KMS-11 (cell line): ENCODE data around the gene NUP93.

Experiments
- H2AFZ ChIP-seq: fragments of 200-600 bp; sonication (generic); 2 replicates; pipeline ENCODE4 v1.6.1; 2016; ENCODE audit warnings: antibody characterized with exemption, mixed run types, low read depth
- H3K27ac ChIP-seq: fragments of 200-600 bp; sonication (generic); 2 replicates; pipeline ENCODE4 v1.6.1; 2016; ENCODE audit warnings: mild to moderate bottlenecking, mixed run types
- H3K27me3 ChIP-seq: fragments of 200-600 bp; sonication (generic); 2 replicates; pipeline ENCODE4 v1.6.1; 2017; ENCODE audit warnings: mild to moderate bottlenecking, low read depth, mixed run types, moderate library complexity; ENCODE audit not compliant: insufficient read depth
- H3K36me3 ChIP-seq: fragments of 200-600 bp; sonication (generic); 2 replicates; pipeline ENCODE4 v1.6.1; 2017; ENCODE audit warnings: mild to moderate bottlenecking, mixed run types; ENCODE audit not compliant: insufficient read depth
- H3K4me1 ChIP-seq: fragments of 200-600 bp; sonication (generic); 2 replicates; pipeline ENCODE4 v1.6.1; 2016; ENCODE audit warnings: mild to moderate bottlenecking, low read depth, mixed run types; ENCODE audit not compliant: poor library complexity, severe bottlenecking
- H3K4me2 ChIP-seq: fragments of 200-600 bp; sonication (generic); 2 replicates; pipeline ENCODE4 v1.7.0; 2016; ENCODE audit warnings: mild to moderate bottlenecking, mixed run types
- H3K4me3 ChIP-seq: fragments of 200-600 bp; sonication (generic); IDR thresholded peaks from 2 replicates; pipeline ENCODE4 v1.6.1; 2017; ENCODE audit warnings: low read depth, low read length, mixed read lengths; ENCODE audit not compliant: insufficient read depth
- H3K79me2 ChIP-seq: fragments of 200-600 bp; sonication (generic); 2 replicates; pipeline ENCODE4 v1.6.1; 2016; ENCODE audit warnings: low read depth, mixed run types; ENCODE audit not compliant: insufficient read depth
- H3K9ac ChIP-seq: fragments of 200-600 bp; sonication (generic); 2 replicates; pipeline ENCODE4 v1.6.1; 2016; ENCODE audit warnings: mild to moderate bottlenecking, mixed run types
- H4K20me1 ChIP-seq: fragments of 200-600 bp; sonication (generic); 2 replicates; pipeline ENCODE4 v1.6.1; 2016; ENCODE audit warnings: mild to moderate bottlenecking, mixed run types; ENCODE audit not compliant: insufficient read depth
- CTCF ChIP-seq: fragments of 200-600 bp; sonication (generic); conservative IDR thresholded peaks from 2 replicates; pipeline ENCODE4 v1.6.1; 2017; ENCODE audit warnings: low read depth, mild to moderate bottlenecking, antibody characterized with exemption, low read length, moderate library complexity, mixed read lengths

The NUP93 gene

GRCh38 chr16:56701534-56701933, 28.4 kb upstream of the NUP93 start:
- Histone ChIP-seq H3K4me3 (no peak overlapping the region), H3K4me1 (peaks cover 6% of the 10 kb centered on the region), H3K27me3 (no peaks in the 10 kb centered on the region), H3K27ac (no peak overlapping the region), H3K79me2 (no peaks in the 10 kb centered on the region), H3K9ac (no peak overlapping the region), H3K4me2 (no peak overlapping the region), H2AFZ (peak overlapping the region; percentile 47; the same call in 1 of the 2 replicates), H4K20me1 (no peaks in the 10 kb centered on the region), H3K36me3 (no peaks in the 10 kb centered on the region)
- TF ChIP-seq CTCF = no peak

GRCh38 chr16:56702836-56703235, 27.1 kb upstream of the NUP93 start:
- no peak for TF ChIP-seq CTCF
- Histone ChIP-seq H3K4me1 (peaks cover 6% of the 10 kb centered on the region), H3K4me3 (no peak overlapping the region), H3K36me3 (no peaks in the 10 kb centered on the region), H2AFZ (peak overlapping the region; percentile 47; the same call in 1 of the 2 replicates), H3K27me3 (no peaks in the 10 kb centered on the region), H3K9ac (no peak overlapping the region), H3K79me2 (no peaks in the 10 kb centered on the region), H3K27ac (no peak overlapping the region), H4K20me1 (no peaks in the 10 kb centered on the region), H3K4me2 (no peak overlapping the region)

GRCh38 chr16:56708525-56709442, 21.1 kb upstream of the NUP93 start:
- H3K79me2 ChIP-seq = no peaks in the 10 kb centered on the region
- H3K27me3 ChIP-seq = no peaks in the 10 kb centered on the region
- no peak overlapping the region for H3K9ac ChIP-seq
- H3K4me2 ChIP-seq = no peak overlapping the region
- no peak overlapping the region for H2AFZ ChIP-seq
- H3K27ac ChIP-seq = no peak overlapping the region
- no peak overlapping the region for H3K4me3 ChIP-seq
- no peaks in the 10 kb centered on the region for H3K4me1 ChIP-seq
- H3K36me3 ChIP-seq = no peaks in the 10 kb centered on the region
- H4K20me1 ChIP-seq = no peaks in the 10 kb centered on the region
- TF ChIP-seq CTCF = no peak

- Histone ChIP-seq H3K27ac (no peak overlapping the region), H3K79me2 (no peaks in the 10 kb centered on the region), H3K4me2 (no peak overlapping the region), H3K27me3 (no peaks in the 10 kb centered on the region), H3K4me1 (no peaks in the 10 kb centered on the region), H3K4me3 (no peak overlapping the region), H3K9ac (no peak overlapping the region), H3K36me3 (no peaks in the 10 kb centered on the region), H4K20me1 (no peaks in the 10 kb centered on the region), H2AFZ (no peak overlapping the region)
- no peak for TF ChIP-seq CTCF
Measured at GRCh38 chr16:56709443-56710040, 20.4 kb upstream of the NUP93 start.
